Retinal pigment epithelial cell (primary cell): ENCODE measurements around the gene GFPT2.

ENCODE experiments used
- DNase-seq: peaks from one replicate; pipeline ENCODE4 v3.0.0-alpha.2; 2010; ENCODE audit warnings: low read depth
- H3K4me3 ChIP-seq: 2 replicates; pipeline ENCODE4 v1.5.1; 2011; ENCODE audit warnings: mild to moderate bottlenecking, low read length, control low read depth, moderate library complexity
- TF ChIP-seq, protein P1 (sequence below): conservative IDR thresholded peaks from 2 replicates; pipeline ENCODE4 v1.5.1; 2011; ENCODE audit warnings: low read depth, low read length, control low read depth, inconsistent platforms

The GFPT2 gene

DNA sequence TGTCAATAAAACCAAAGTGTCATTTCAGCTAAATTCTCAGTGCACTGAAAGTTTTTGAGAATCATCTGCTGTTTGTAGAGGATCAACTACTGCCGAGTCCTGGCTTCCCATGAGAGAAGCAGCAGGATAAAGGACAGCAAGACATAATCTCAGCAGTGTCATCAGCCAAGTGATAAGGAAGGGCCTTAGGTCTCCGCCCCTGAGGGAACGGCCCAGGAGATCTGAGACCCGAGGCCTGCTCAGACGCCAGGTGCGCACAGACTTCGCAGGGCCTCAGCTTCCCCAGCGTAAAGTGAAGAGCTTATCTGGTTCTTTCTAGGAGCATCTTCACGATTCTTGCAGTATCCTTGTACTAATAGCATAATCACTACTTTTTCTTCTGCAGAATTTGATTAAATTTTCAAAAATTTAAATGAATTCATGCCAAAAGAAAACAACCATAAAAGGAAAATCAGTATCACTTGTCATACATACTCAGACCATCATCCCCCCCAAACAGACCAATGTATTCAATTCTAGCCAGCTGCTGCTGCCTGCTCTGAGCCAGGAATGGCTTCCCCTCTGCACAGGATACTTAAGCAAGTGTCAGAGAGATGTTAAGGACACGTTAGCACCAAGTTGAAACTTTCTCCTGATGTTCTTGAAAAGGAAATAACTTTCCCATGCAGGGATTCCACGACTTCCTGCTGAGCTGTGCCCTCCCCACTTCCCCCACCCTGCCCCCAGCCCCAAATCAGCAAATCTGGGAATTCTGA, 2.2 kb downstream of the GFPT2 start:
- no peak overlapping the region for H3K4me3 ChIP-seq

DNA sequence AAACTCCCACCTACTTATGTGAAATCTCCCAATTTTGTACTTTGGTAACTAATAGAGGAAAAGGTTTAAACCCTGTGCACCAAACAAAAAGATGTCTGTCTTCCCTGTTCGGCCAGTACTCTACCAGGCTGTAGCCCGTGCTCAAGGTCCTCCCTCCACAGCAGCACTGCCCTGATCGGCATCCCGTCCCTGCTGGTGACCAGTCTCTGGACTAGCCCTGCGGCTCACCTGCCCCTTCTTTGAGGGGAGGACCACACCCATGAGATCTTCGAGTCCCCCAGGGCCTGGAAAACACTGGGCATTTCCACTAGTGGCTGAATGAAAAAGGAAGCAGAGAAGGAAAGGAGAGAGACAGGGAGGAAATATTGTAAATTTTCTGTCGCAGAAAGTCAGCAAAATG, 2.8 kb downstream of the GFPT2 start:
- no peak for DNase-seq
- TF ChIP-seq, protein P1, sequence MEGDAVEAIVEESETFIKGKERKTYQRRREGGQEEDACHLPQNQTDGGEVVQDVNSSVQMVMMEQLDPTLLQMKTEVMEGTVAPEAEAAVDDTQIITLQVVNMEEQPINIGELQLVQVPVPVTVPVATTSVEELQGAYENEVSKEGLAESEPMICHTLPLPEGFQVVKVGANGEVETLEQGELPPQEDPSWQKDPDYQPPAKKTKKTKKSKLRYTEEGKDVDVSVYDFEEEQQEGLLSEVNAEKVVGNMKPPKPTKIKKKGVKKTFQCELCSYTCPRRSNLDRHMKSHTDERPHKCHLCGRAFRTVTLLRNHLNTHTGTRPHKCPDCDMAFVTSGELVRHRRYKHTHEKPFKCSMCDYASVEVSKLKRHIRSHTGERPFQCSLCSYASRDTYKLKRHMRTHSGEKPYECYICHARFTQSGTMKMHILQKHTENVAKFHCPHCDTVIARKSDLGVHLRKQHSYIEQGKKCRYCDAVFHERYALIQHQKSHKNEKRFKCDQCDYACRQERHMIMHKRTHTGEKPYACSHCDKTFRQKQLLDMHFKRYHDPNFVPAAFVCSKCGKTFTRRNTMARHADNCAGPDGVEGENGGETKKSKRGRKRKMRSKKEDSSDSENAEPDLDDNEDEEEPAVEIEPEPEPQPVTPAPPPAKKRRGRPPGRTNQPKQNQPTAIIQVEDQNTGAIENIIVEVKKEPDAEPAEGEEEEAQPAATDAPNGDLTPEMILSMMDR, result no peak
- no peak overlapping the region for H3K4me3 ChIP-seq

More for the DNA sequence above, 2.2 kb downstream of the GFPT2 start:
- TF ChIP-seq, protein P1, result no peak
- DNase-seq, result no peak

DNA sequence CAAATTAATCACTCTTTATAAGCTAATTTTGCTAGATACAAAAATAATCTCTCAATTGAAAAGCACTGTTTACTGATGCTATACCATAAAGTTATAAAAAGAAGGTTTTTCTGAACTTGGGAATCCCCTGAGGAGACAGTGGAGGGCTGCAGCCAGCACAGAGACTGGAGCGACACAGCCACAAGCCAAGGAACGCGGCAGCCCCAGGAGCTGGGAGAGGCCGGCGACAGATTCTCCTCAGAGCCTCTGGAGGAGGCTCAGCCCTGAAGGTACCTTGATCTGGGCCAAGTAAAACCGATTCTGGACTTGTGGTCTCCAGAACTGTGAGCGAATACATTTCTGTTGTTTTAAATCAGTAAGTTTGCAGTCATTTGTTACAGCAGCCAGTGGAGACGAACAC, 3.7 kb downstream of the GFPT2 start:
- TF ChIP-seq, protein P1, result no peak
- no peak for DNase-seq
- no peak overlapping the region for H3K4me3 ChIP-seq

DNA sequence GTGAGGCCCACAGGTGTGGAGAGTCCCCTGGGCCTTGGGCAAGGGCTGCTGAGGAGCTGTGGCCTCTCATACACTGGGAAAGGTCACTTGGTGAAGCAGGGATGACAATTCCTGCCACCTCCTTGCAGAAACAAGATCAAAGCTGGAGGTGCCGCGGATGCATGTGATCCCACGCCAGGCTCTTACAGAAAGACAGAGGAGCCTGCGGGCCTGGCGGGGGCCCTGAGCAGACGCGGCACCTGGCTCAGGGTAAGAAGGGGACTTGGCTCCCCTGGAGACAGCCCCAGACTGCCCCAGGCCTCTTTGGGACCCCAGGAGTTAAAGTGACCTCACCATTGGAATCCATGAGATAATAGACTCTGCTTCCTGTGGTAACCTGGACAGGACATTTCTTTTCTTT, 4.8 kb downstream of the GFPT2 start:
- H3K4me3 ChIP-seq, result no peak overlapping the region
- DNase-seq, result no peak
- TF ChIP-seq, protein P1, result no peak

DNA sequence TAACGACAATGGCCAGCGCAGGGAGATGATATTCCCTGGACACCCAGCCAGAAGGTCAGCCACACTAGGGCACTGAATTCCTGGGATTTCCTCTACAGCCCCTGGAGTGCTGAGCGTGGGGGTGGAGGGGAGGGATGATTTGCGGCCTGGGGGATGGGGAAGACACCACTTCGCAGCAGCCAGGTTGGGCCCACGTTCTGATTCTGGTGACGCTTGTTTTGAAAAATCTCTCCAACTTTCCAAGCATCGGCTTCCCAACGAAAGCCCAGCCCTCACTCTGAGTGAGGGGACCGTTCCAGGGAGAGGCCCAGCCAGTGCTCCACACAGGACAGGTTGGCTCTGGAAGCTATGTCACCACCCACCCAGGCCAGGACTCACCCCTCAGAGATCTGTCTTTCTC, 5.4 kb downstream of the GFPT2 start:
- no peak for DNase-seq
- no peak overlapping the region for H3K4me3 ChIP-seq
- TF ChIP-seq, protein P1, result no peak

DNA sequence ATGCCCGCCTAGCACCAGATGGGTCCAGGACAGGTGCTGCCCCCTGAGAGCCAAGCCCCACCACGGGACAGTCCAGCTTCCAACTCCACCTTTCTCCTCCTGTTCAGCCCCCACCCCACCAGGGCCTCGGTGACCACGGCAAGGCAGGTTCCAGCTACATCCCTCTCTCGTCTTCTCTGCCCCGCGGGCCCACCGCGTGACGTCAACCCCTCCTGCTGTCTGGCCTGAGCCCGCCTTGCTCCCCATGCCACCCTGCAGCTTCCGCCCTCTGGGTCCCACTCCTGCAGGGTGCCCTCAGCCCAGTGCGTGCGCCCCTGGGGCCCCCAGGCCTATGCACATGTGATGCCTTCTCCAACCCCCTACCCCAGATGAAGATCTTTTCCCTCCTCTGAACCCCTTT, 6.8 kb downstream of the GFPT2 start:
- H3K4me3 ChIP-seq, result no peak overlapping the region
- no peak for DNase-seq
- TF ChIP-seq, protein P1, result no peak

DNA sequence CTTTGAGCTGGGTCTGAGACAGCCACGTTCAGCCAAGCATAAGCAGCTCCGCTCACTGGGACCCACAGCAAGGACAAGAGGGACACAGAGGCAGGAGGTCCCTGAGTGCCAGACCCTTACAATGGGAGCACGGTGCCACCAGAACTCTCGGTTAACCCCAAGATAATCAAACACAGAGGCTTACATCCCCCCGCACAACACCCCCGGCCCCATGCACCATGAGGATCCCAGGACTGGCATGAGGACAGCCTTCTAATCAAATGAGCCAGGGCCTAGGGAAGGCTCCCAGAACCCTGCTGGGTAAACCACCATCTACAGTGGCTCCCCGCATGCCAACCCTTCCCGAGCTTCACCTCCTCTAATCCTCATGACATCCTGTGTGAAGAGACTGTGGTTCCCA, 7.4 kb downstream of the GFPT2 start:
- TF ChIP-seq, protein P1, result no peak
- no peak for DNase-seq
- H3K4me3 ChIP-seq, result no peak overlapping the region
